ENCODE results near the gene VSTM2B.

The VSTM2B gene

DNA sequence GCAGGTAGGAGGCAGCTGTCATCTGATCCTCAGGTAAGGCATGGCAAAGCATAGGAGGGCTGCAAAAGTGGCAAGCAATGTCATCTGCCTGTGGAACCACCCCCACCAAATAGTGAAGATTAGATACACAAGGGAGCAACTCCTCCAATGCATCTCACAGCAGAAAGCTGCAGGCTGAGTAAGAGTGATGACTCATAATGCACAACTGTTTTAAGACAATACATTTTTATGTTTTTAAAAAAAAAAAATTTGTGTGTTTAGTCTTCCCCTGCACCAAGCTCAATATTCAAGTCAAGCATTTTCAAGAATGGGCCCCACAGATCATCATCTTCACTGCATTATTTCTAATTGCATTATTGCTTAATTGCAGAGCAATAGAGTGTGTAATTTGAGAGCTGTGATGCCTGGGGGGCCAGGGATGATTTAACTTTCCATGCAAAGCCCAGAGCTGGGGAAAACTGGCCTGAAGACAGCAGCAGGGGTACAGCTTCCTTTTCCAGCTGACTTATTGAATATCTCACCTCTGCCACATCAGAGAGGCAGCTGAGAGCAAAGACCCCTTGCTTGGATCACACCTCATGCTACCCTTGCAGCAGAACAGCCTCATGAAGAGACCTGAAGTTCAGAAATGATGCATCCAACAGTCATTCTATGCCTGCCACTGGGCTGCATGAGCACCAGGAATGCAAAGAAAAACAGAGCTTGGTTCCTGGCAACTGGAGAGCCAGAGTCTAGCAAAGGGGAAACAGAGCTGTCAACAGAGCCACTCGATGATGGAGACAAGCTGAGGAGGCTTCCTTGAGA is 57.6 kb downstream of the VSTM2B start:
- no peak overlapping the region for H3K4me3 Mint-ChIP-seq

DNA sequence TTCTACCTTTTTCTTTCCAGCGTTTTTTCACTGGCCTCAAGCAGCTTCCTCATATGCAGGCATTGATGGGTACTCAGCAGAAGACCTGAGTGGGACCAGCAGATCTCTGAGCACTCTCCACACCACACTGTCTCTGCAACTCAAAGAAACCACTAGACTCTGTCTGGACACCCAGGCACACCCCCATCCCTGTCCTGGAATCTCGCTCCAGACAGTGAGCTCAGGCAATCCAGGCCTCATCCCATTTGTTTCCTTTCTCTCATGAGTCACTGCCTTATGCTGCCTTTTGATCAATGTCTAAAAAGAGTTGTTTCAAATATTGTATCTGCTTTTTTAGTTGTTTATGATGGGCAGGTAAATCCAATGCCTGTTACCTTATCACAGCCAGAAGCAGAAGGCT is 60.6 kb downstream of the VSTM2B start:
- Mint-ChIP-seq H3K27me3 (peaks cover 21% of the 10 kb centered on the region), H3K4me3 (no peak overlapping the region), H3K9me3 (peaks cover 7% of the 10 kb centered on the region), H3K27ac (no peak overlapping the region), H3K36me3 (ENCODE audit: low read depth) (peaks cover 5% of the 10 kb centered on the region), H3K4me1 (ENCODE audit: low read depth) (peaks cover 32% of the 10 kb centered on the region)

More for the DNA sequence above, 57.6 kb downstream of the VSTM2B start:
- Mint-ChIP-seq H3K27me3 (peaks cover 25% of the 10 kb centered on the region), H3K9me3 (no peaks in the 10 kb centered on the region), H3K4me1 (ENCODE audit: low read depth) (peaks cover 32% of the 10 kb centered on the region), H3K36me3 (ENCODE audit: low read depth) (no peaks in the 10 kb centered on the region), H3K27ac (no peak overlapping the region)

- no peak overlapping the region for H3K4me3 Mint-ChIP-seq
- no peak overlapping the region for H3K27ac Mint-ChIP-seq
- peaks cover 27% of the 10 kb centered on the region for H3K27me3 Mint-ChIP-seq
- peaks cover 5% of the 10 kb centered on the region for H3K36me3 Mint-ChIP-seq (ENCODE audit: low read depth)
- H3K9me3 Mint-ChIP-seq, result peaks cover 7% of the 10 kb centered on the region
- H3K4me1 Mint-ChIP-seq (ENCODE audit: low read depth), result peaks cover 32% of the 10 kb centered on the region
Measured at GRCh38 chr19:29587059-29587458, 61.3 kb downstream of the VSTM2B start.

DNA sequence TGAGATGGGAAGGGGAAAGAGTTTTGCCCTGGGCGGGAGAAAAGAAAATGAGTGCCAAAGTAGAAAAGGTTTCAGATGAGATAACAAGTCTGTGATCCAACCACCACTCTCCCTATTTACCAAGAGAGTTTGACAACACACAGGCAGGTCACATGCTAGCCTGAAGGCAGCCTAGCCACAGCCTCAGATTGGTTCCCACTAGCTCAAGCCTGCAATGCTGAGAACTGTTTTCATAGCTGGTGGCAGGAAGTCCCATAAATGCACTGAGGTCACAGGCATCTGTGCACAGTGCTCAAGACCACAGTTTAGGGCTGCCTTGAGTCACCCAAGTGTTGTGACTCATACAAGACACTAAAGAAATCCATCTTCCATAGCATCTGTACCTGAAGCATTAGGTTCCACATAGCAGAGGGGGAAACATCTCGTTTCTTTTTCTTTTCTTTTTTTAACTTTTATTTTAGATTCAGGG is 61.8 kb downstream of the VSTM2B start:
- peaks cover 5% of the 10 kb centered on the region for H3K36me3 Mint-ChIP-seq (ENCODE audit: low read depth)

DNA sequence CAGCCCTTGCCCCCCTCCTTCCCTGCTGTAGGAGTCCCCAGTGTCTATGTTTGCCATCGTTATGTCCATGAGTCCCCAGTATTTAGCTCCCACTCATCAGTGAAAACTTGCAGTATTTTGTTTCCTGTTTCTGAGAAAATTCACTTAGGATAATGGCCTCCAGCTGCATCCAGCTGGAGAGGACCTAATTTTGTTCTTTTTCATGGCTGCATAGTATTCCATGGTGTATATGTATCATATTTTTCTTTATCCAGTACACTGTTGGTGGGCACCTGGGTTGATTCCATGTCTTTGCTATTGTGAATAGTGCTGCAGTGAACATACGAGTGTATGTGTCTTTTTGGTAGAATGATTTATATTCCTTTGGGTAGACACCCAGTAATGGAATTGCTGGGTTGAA is 62.3 kb downstream of the VSTM2B start:
- H3K36me3 Mint-ChIP-seq (ENCODE audit: low read depth), result peaks cover 5% of the 10 kb centered on the region
- H3K9me3 Mint-ChIP-seq, result peaks cover 7% of the 10 kb centered on the region
- peaks cover 35% of the 10 kb centered on the region for H3K27me3 Mint-ChIP-seq
- no peak overlapping the region for H3K27ac Mint-ChIP-seq
- peaks cover 26% of the 10 kb centered on the region for H3K4me1 Mint-ChIP-seq (ENCODE audit: low read depth)
- H3K4me3 Mint-ChIP-seq, result no peak overlapping the region

More for the DNA sequence above, 61.8 kb downstream of the VSTM2B start:
- Mint-ChIP-seq H3K27me3 (peaks cover 30% of the 10 kb centered on the region), H3K4me3 (no peak overlapping the region), H3K9me3 (peaks cover 7% of the 10 kb centered on the region), H3K27ac (no peak overlapping the region), H3K4me1 (ENCODE audit: low read depth) (peaks cover 31% of the 10 kb centered on the region)

GRCh38 chr19:29590278-29590677 is 64.5 kb downstream of the VSTM2B start:
- Mint-ChIP-seq H3K27ac (no peak overlapping the region), H3K36me3 (ENCODE audit: low read depth) (peaks cover 5% of the 10 kb centered on the region), H3K9me3 (peaks cover 7% of the 10 kb centered on the region), H3K4me1 (ENCODE audit: low read depth) (peaks cover 18% of the 10 kb centered on the region), H3K4me3 (no peak overlapping the region), H3K27me3 (peaks cover 34% of the 10 kb centered on the region)

DNA sequence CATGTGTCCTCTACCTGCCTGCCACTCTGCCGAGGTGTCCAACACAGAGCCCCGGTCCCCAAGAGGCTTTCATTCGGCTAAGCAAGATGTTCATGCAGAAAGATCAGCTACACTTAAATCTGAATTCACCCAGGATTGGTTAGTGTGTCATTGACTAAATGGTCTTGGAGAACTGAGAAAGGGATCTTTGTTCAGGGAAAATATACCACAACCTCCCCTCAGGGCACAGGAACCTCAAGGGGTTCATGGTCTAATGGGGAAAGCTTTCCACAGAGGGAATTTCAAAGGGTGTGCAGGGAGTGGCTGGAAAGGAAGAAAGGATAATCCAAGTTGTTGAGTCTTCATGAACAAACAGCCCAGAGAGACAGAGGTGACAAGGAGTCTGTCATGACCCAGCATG is 65.9 kb downstream of the VSTM2B start:
- Mint-ChIP-seq H3K4me3 (no peak overlapping the region), H3K4me1 (ENCODE audit: low read depth) (peaks cover 17% of the 10 kb centered on the region), H3K27me3 (peaks cover 38% of the 10 kb centered on the region), H3K36me3 (ENCODE audit: low read depth) (peaks cover 5% of the 10 kb centered on the region), H3K9me3 (peaks cover 7% of the 10 kb centered on the region), H3K27ac (no peak overlapping the region)

DNA sequence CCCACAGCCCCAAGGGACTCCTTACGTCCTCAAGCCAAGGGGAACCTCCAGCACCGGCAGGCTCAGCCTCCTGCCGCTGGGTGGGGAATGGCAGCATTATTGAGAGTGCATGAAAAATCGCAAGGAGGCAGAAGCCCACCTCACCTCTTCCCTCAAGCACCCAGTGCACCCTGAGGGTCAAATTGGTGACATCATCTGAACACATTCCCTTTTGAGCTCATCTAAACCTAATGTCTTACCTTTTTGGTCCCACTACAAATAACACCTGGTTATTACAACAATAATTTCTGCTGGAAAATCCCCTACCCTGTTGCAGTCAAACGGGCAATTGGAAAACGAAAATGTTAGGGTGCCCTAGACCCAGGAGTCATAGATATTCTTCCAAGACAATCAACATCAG is 68.1 kb downstream of the VSTM2B start:
- H3K9me3 Mint-ChIP-seq, result peaks cover 7% of the 10 kb centered on the region
- no peak overlapping the region for H3K4me3 Mint-ChIP-seq
- H3K4me1 Mint-ChIP-seq (ENCODE audit: low read depth), result no peaks in the 10 kb centered on the region
- H3K27ac Mint-ChIP-seq, result no peak overlapping the region
- H3K36me3 Mint-ChIP-seq (ENCODE audit: low read depth), result peaks cover 5% of the 10 kb centered on the region
- peaks cover 44% of the 10 kb centered on the region for H3K27me3 Mint-ChIP-seq

GRCh38 chr19:29596080-29596727 is 70.4 kb downstream of the VSTM2B start:
- Mint-ChIP-seq H3K9me3 (no peaks in the 10 kb centered on the region), H3K4me3 (no peak overlapping the region), H3K36me3 (ENCODE audit: low read depth) (no peaks in the 10 kb centered on the region), H3K27ac (no peak overlapping the region), H3K4me1 (ENCODE audit: low read depth) (no peaks in the 10 kb centered on the region), H3K27me3 (peaks cover 36% of the 10 kb centered on the region)

- no peaks in the 10 kb centered on the region for H3K36me3 Mint-ChIP-seq (ENCODE audit: low read depth)
Measured at GRCh38 chr19:29596885-29597525, 71.2 kb downstream of the VSTM2B start.

GRCh38 chr19:29598036-29598435 is 72.2 kb downstream of the VSTM2B start:
- H3K4me3 Mint-ChIP-seq, result no peak overlapping the region
- H3K27me3 Mint-ChIP-seq, result peaks cover 21% of the 10 kb centered on the region
- no peaks in the 10 kb centered on the region for H3K4me1 Mint-ChIP-seq (ENCODE audit: low read depth)
- no peaks in the 10 kb centered on the region for H3K36me3 Mint-ChIP-seq (ENCODE audit: low read depth)
- H3K9me3 Mint-ChIP-seq, result no peaks in the 10 kb centered on the region
- no peak overlapping the region for H3K27ac Mint-ChIP-seq

More at GRCh38 chr19:29596885-29597525, 71.2 kb downstream of the VSTM2B start:
- Mint-ChIP-seq H3K4me1 (ENCODE audit: low read depth) (no peaks in the 10 kb centered on the region), H3K9me3 (no peaks in the 10 kb centered on the region), H3K4me3 (no peak overlapping the region), H3K27ac (no peak overlapping the region), H3K27me3 (peaks cover 28% of the 10 kb centered on the region)

- H3K4me1 Mint-ChIP-seq (ENCODE audit: low read depth), result no peaks in the 10 kb centered on the region
- H3K9me3 Mint-ChIP-seq, result no peaks in the 10 kb centered on the region
- H3K27me3 Mint-ChIP-seq, result peaks cover 20% of the 10 kb centered on the region
- H3K27ac Mint-ChIP-seq, result no peak overlapping the region
- no peaks in the 10 kb centered on the region for H3K36me3 Mint-ChIP-seq (ENCODE audit: low read depth)
- H3K4me3 Mint-ChIP-seq, result no peak overlapping the region
Measured at GRCh38 chr19:29598496-29598895, 72.7 kb downstream of the VSTM2B start.

GRCh38 chr19:29603308-29603707 is 77.5 kb downstream of the VSTM2B start:
- peaks cover 23% of the 10 kb centered on the region for H3K4me1 Mint-ChIP-seq (ENCODE audit: low read depth)
- no peaks in the 10 kb centered on the region for H3K36me3 Mint-ChIP-seq (ENCODE audit: low read depth)
- no peak overlapping the region for H3K27ac Mint-ChIP-seq
- H3K27me3 Mint-ChIP-seq, result no peaks in the 10 kb centered on the region
- no peaks in the 10 kb centered on the region for H3K9me3 Mint-ChIP-seq
- no peak overlapping the region for H3K4me3 Mint-ChIP-seq

DNA sequence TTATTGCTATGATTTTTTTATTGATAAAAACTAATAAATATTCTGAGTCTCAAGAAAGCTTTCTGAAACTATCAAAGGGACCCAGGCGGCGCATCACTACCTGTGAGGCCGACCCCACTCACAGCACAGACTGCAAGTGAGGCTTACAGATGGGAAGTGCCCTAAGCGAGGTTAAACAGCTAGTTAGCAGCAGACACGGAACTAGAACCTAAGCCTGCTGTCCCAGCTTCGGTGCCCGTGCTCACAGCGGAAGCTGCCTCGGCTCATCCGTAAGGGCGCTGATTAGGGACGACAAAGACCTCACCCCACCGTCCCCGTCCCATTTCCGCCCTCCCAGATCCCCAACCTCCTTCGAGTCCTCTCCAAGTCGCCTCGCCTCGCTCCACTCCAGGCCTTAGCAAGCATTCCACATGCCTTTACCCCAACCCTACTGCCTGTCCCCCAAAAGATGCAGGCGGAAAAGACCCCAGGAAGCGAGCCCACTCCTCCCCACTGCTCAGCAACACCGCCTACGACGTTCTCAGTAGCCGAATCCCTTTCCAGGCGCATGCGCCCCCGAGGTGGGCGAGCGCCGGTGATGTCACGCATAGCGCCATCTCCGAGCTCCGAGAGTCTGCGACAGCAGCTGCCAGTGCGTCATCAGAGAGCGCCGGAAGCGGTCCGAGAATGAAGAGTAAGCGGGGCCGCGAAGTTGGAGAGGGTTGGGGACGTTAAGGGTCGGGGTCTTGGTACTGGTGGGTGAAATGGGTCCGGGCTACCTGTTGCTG is 80.0 kb downstream of the VSTM2B start, which contains the start of gene POP4:
TSS of gene POP4 (plus strand) at position 631 of the 767 bp plus-strand sequence. CDS start at position 667, 36 bp downstream.
- Mint-ChIP-seq H3K27me3 (no peaks in the 10 kb centered on the region), H3K27ac (peak within 1 kb of the TSS; percentile 99), H3K9me3 (no peaks in the 10 kb centered on the region), H3K4me3 (peak within 1 kb of the TSS; percentile 94), H3K36me3 (ENCODE audit: low read depth) (peaks cover 19% of the 10 kb centered on the region), H3K4me1 (ENCODE audit: low read depth) (peaks cover 33% of the 10 kb centered on the region)

Data from stimulated activated naive CD8-positive, alpha-beta T cell treated with anti-CD3 and anti-CD28 coated beads, Interleukin-15, Interleukin-2, amounts not matched to agents 100 ng/mL and 50 ng/mL, for 24 hours (primary cell).